Measurements from ENCODE around the gene E2F4.

Gene E2F4

DNA sequence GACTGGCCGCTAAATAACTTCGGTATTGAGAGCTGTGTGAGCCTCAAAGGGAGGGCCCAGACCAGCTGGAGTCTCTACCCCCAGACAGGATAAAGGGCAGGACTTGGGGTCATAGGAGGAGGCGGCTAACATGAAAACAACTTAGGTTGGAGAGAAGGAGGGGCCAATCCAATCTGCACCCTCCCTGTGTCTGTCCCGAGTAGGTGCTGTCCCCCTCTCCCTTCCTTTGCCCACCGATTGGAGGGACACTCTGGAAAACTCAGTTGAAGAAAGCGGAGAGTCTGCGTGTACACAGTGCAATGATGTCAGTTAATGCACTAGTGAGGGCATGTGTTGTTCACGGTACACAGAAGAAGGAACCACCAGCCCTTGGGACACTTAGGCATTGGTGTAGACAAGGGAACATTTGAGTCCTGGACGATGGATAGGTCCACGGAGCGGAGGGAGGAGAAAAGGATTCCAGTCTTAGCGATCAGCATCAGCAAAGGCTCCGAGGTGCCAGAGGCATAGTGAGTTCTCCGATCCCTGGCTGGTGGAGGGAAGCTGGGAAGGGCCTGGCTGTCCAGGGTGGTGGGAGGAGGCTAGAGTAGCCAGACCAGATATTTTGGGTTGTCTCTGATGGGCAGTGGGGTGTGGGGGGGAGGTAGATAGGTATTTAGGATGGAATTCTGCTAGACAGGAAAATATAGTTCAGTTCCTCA is 20.9 kb upstream of the E2F4 start:
- H3K27ac ChIP-seq = no peak overlapping the region
- no peak for TF ChIP-seq ZFX (IDR thresholded peaks at IDR 0.05)
- TF ChIP-seq, protein P1, sequence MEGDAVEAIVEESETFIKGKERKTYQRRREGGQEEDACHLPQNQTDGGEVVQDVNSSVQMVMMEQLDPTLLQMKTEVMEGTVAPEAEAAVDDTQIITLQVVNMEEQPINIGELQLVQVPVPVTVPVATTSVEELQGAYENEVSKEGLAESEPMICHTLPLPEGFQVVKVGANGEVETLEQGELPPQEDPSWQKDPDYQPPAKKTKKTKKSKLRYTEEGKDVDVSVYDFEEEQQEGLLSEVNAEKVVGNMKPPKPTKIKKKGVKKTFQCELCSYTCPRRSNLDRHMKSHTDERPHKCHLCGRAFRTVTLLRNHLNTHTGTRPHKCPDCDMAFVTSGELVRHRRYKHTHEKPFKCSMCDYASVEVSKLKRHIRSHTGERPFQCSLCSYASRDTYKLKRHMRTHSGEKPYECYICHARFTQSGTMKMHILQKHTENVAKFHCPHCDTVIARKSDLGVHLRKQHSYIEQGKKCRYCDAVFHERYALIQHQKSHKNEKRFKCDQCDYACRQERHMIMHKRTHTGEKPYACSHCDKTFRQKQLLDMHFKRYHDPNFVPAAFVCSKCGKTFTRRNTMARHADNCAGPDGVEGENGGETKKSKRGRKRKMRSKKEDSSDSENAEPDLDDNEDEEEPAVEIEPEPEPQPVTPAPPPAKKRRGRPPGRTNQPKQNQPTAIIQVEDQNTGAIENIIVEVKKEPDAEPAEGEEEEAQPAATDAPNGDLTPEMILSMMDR (conservative IDR thresholded peaks at IDR 0.05) = no peak

DNA sequence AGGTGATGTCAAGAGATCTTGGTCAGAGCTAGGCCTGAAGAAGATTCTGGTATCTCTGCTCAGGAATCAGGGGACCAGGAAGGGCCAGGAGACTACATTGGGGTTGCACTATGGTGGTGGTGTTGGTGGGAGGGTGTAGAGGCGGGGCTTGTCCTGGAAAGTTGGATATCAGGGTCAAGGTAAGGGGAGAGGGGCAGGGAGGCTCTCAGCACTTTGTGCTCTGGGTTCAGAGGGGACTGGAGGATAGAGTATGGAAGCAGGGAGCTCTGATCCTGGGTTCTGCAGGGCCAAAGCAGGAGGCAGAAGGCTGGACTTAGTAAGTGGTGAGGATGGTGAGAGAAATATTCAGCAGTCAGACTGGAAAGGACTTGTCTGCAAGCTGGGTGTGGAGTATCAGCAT is 18.6 kb upstream of the E2F4 start:
- peak overlapping the region; percentile 86 for H3K27ac ChIP-seq
- no peak for TF ChIP-seq ZFX (IDR thresholded peaks at IDR 0.05)
- TF ChIP-seq, protein P1 (conservative IDR thresholded peaks at IDR 0.05) = no peak

DNA sequence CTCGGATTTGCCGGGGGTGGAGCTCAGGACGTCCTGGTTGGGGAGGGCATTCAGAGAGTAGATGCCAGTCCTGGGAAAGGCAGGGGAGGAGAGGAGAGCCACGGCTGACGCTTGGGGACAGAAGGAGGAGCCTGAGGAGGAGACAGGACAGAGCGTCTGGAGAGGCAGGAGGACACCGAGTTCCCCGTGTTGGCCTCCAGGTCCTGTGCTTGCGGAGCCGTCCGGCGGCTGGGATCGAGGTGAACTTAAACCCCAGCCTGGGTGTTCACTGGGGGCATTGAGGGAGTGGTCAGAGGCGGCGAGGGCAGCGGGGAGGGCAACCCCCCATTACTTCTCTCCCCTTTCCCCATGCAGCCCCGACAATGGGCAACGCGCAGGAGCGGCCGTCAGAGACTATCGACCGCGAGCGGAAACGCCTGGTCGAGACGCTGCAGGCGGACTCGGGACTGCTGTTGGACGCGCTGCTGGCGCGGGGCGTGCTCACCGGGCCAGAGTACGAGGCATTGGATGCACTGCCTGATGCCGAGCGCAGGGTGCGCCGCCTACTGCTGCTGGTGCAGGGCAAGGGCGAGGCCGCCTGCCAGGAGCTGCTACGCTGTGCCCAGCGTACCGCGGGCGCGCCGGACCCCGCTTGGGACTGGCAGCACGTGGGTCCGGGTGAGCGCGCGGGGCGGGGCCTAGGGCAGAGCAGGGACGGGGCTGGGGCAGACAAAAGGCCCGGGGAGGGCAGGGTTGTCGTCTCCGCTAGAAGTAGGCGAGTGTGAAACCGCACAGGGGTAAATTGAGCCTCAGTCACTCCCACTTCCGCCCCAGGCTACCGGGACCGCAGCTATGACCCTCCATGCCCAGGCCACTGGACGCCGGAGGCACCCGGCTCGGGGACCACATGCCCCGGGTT is 17.9 kb upstream of the E2F4 start:
- TF ChIP-seq ZFX (IDR thresholded peaks at IDR 0.05) = 0 out of 2 replicates have a peak, but pooled peaks have one; percentile 21
- TF ChIP-seq, protein P1 (conservative IDR thresholded peaks at IDR 0.05) = peak; percentile 40

DNA sequence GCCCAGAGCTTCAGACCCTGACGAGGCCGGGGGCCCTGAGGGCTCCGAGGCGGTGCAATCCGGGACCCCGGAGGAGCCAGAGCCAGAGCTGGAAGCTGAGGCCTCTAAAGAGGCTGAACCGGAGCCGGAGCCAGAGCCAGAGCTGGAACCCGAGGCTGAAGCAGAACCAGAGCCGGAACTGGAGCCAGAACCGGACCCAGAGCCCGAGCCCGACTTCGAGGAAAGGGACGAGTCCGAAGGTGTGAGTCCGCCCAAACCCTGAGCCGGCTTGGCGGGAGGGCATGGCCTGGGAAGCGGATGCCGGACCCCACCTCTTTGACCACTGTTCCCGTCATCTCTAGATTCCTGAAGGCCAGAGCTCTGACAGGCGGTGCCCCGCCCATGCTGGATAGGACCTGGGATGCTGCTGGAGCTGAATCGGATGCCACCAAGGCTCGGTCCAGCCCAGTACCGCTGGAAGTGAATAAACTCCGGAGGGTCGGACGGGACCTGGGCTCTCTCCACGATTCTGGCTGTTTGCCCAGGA is 17.2 kb upstream of the E2F4 start:
- H3K27ac ChIP-seq = peak overlapping the region; percentile 86
- no peak for TF ChIP-seq ZFX (IDR thresholded peaks at IDR 0.05)
- TF ChIP-seq, protein P1 (conservative IDR thresholded peaks at IDR 0.05) = no peak

More for the DNA sequence above, 17.9 kb upstream of the E2F4 start:
- H3K27ac ChIP-seq = peak overlapping the region; percentile 86

DNA sequence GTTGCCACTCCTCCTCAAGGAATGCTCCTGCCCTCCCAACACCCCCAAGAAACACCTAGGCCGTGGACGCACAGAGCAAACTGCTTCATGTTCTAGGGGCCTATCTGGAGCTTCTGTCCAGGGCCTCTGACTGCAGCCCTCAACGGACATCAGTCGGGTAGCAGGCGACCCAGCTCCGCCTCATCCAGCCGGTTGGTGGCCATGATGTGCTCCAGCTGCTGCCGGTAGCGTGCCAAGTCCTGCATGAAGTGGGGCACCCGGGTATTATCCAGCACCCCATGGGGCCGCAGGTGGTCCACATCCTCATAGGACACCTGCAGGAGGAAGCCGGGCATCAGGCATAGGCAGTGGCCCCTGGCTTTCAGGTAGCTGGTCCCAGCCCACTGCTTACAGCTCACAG is 15.3 kb upstream of the E2F4 start:
- H3K27ac ChIP-seq = no peak overlapping the region; the same call in 1 of the 2 replicates
- TF ChIP-seq, protein P1 (conservative IDR thresholded peaks at IDR 0.05) = no peak
- no peak for TF ChIP-seq ZFX (IDR thresholded peaks at IDR 0.05)

DNA sequence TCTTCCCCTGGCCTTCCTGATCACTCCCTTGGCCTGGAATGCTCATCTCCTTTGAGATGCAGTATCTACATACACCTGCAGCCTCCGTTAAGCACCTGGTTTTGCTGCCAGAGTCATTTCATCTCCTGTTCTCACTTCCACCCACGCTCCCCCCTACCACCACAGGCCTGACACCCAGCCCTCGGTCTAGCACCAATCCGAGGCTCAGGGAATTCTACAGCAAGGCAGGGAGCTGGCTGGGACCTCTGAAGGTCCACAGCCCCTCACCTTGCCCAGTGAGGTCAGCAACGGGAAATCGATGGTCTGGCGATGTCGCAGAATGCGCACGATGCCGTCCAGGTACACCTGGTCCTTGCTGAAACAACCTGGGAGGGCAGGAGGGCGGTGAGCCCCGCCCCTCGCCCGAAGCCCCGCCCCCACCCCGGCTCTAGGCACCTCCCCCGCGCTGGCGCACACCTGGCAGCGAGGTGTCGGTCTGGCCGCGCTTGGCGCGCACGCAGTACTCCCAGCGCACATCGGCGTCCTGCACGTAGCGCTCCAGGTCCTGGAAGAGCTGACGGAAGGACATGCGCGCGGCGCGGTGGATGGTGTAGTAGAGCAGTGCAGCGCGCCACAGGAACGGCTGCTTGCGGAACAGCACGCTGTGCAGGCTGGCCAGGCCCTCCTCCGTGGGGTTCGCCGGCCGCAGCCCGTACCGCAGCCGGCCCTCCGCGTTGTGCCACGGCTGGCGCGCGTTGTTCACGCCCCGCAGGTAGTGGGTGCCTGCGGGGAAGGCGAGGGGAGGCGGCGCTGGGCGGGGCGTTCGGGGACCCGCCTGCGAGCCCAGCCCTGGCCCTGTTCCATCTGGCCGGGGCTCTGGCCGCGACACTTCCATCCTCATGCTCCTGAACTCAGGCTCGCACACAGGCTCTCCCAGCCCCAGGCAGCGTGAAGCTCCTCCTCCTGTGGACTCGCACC is 13.9 kb upstream of the E2F4 start:
- TF ChIP-seq, protein P1 (conservative IDR thresholded peaks at IDR 0.05) = no peak; the same call in 1 of the 2 replicates
- TF ChIP-seq ZFX (IDR thresholded peaks at IDR 0.05) = no peak
- H3K27ac ChIP-seq = peak overlapping the region; percentile 83
